Measurements from ENCODE around the gene NSD2.

GRCh38 chr4:1972414-1972813 lies 101.2 kb downstream of the NSD2 start:
- TF ChIP-seq CTCF (IDR thresholded peaks at IDR 0.05) (no peak), POLR2A (IDR thresholded peaks at IDR 0.05) (no peak)
